GM15510 (cell line): ENCODE measurements around the gene EPHA2.

Experiments used
- POLR2A ChIP-seq: IDR thresholded peaks from 3 replicates; pipeline ENCODE4 v1.6.1; 2011; ENCODE audit warnings: borderline replicate concordance; ENCODE audit not compliant: insufficient read length; ENCODE audit errors: extremely low read depth

Gene EPHA2

DNA sequence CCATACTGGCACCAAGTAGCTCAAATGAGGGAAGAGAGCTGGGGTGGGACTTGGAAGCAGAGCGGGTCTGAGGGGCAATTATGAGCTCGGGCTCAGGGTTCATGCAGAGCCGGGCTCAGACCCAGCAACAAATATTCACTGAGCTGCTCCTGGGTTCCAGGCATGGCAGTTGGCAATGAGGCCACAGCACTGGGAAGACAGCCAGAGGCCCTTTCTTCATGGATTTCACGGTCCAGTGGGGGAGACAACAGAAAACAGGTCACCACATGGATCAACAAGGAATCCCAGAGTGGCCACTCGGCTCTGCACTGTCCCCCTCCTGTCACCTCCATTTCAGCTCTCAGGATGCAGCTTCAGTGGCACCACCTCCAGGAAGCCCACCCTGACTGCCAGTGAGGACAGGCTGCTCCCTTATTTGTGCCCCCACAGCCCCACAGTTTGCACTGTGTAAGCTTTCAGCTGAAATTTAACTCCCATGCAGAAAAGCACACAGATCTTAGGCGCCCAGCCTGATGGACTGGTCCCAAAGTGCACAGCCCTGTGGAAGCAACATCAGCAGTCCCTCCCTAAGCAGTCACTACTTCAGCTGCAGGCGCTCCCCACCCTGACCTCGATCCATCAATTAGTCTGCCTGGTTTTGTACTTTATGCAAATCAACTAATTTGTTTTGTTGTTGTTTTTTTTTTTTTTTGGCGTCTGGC lies 34.2 kb upstream of the EPHA2 start:
- no peak for TF ChIP-seq POLR2A

DNA sequence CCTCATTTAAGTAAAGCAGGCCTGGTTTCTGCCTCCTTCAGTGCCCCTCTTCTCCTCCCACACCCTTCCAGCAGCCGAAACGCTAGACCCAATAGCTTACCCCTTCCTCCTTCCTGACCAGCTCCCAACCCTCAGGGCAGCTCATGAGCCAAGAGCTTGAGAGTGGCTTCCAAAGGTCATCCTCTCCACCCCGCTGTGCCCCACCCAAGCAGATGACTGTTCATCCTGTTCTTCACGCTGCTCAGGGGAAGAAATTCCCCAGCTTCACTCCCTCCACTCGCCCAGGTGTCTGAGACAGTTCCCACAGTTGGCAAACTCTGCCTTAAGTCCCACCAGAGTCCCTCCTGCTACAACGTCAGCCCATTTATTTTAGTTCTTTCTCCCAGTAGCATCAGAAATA lies 33.1 kb upstream of the EPHA2 start:
- TF ChIP-seq POLR2A: no peak

DNA sequence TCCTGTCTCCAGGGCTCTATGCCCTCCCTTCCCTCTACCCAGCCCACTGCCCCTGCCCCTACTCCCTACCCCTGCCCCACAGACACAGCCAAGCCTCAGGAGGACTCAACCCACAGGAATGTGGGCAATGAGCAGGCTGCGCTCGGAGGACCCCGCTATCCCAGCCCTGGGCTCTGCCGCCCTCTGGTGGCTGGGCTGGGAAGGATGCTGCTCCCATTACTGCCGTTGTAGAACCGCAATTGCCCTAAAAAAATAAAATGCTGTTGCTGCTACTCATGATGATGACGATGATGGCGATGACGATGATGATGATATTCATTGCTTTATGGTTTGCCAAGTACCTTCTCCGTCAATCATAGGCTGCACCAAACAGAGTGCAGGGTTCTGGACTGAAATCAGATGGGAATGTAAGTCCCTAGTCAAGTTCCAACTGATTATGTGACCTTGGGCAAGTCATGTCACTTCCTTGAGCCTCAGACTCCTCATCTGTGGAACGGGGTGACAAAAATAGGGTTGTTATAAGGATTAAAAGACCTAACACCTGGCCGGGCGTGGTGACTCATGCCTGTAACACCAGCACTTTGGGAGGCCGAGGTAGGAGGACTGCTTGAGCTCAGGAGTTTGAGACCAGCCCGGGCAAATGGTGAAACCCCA lies 32.0 kb upstream of the EPHA2 start:
- no peak for TF ChIP-seq POLR2A

DNA sequence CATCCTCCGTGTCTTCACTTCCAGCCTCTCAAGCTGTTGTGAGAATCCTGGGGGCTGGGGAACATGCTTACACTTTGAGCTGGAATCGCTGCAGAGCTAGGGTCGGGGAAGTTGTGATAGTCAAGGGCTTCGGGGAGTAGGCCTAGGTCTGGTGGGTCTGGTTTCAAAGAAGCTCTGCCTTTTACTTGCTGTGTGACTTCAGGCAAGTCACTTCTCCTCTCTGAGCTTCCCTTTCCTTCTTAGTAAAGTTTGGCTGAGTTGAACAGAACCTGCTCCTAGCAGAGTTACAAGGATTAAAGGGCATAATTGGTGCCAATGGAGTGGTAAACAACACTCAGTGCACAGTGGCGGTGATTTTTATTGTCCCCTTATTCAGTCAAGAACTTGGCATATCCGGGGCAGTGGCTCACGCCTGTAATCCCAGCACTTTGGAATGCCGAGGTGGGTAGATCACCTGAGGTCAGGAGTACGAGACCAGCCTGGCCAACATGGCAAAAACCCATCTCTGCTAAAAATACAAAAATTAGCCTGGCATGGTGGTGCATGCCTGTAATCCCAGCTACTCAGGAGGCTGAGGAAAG lies 30.9 kb upstream of the EPHA2 start:
- no peak for TF ChIP-seq POLR2A

DNA sequence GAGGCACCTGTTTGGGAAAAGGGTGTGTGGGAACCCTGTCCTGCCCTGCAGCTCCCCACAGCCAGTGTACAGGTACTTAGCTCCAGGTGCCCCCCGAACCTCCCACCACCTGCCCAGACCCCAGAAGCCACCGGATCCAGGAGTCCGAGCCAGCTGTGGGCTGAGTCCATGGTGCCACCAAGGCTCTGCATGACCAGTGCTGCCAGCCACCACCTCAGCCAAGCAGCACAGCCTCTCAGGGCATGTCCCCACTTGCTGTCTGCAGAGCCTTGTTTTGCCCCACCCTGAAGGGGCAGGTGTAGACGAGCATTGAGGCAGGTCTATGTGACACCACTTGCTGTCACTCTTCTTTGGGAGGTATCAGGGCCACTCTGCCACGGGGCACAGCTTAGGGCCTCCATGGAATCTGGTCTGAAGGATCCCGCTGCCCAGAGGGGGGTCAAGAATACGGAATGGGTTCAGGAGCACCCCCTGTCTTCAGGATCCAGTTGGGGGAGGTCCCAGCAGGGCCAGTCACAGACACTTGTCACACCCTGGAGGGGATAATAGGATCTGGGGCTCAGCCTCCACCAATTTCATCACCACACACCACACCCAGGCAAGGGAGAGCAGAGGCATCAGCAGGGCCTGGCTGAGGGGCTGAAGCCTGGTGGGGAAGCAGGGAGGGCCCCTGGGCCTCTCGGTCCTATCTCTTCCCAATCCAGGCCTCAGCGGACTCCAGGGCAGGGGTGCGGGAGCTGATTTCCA lies 28.9 kb upstream of the EPHA2 start:
- no peak for TF ChIP-seq POLR2A

DNA sequence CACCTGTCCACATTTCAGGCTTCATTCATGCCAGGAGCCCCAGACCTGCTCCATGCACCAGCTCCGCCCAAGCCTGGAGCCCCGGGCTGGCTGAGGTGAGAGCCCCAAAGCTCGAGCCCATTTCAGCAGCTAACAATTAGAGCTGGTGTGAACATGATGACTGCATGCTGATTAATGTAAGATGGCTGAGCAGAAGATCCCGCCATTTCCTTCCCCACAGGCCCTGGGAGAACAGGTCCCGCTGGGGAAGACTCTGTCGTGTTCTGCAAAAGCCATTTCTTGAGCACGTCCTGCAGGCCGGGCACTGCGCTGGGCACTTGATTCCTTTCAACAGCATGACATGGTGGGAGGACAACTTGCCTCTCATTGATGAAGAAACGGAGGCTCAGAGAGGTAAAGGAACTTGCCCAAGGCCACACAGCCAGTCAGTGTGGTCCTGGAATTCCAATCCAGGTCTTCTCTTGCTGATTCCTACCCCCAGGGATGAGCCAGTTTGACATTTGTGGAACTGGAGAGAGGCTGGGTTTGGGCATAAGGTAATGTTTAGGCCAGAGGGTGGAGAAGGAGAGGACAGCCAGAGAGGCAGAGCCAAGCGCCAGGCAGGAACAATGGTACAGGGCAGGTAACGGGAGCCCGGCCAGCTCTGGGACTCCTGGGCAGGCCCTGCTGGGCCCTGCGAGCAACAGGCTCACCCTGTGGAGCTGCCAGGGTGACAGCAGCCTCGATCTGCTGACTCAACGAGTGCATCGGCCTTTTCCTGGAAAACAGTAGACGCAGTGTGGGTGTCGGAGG lies 28.1 kb upstream of the EPHA2 start:
- TF ChIP-seq POLR2A: no peak

DNA sequence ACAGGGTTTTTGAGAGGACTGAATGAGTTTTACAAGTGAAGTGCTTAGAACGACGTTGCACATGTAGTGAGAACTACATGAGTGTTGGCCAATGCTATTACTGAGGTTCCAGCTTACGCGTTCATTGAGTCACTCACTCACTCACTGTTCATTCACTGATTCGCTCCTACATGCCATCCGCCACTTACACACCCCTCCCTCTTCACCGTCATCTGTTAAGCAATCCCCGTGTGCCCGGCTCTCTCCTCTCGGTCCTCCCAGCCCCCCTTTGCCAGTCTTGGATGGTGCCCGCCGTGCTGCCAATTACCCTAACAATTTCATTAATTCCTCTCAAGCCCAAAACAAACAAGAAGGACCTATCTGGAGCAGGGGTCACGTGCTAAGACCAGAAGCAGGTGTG lies 27.3 kb upstream of the EPHA2 start:
- no peak for TF ChIP-seq POLR2A

DNA sequence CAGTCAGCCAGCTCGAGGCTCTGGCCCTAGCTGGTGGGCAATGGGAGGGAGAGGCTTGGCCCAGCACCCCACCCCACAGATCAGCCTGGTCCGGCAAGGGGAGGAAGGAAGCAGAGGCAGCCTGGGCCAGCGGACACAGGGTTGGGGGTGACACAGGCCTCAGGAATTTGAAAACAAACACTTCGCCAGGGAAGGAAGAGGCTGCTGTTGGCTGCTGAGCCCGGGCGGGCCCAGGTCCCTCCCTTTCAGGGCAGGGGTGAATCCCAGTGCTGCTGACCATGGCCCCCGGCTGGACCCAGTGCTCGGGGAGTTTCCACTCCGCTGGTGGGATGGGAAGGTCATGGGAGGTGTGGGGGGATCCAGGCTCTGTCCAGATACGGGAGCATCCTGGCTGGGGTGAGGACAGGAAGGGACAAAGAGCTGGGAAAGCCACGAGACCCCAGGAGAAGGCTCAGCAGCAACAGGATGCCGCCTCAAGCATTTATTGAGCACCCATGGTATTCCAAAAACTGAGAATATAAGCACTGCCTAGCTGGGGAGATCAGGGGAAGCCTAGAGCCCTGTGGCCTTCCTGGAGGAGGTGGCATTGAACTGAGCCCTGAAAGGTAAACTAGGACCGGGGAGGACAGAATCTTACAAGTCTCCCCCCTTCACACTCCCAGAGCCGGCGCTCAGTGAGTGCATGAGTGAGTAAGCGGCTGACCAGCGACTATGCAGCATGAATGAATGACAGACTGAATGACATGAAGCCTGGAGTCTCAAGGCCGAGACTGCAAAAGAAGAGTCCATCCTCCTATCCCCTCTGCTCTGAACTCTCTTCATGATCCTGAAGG lies 26.2 kb upstream of the EPHA2 start:
- TF ChIP-seq POLR2A: no peak

DNA sequence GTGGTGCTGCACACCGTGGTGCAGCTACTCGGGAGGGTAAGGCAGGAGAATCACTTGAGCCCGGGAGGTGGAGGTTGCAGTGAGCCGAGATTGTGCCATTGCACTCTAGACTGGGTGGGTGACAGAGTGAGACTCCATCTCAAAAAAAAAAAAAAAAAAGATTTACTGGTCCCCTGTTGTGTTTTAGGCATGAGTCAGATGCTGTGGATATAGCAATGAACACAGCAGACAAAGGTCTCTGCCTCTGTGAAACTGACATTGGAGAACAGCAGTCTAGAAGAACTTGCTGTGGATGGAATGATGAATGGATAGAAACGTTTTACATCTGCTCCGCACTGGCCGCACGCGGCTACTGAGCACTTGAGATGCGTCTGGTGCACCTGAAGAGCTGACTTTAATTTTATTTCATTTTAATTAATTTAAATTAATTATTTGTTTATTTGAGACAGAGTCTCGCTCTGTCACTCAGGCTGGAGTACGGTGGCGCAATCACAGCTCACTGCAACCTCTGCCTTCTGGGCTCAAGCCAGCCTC lies 24.5 kb upstream of the EPHA2 start:
- no peak for TF ChIP-seq POLR2A

DNA sequence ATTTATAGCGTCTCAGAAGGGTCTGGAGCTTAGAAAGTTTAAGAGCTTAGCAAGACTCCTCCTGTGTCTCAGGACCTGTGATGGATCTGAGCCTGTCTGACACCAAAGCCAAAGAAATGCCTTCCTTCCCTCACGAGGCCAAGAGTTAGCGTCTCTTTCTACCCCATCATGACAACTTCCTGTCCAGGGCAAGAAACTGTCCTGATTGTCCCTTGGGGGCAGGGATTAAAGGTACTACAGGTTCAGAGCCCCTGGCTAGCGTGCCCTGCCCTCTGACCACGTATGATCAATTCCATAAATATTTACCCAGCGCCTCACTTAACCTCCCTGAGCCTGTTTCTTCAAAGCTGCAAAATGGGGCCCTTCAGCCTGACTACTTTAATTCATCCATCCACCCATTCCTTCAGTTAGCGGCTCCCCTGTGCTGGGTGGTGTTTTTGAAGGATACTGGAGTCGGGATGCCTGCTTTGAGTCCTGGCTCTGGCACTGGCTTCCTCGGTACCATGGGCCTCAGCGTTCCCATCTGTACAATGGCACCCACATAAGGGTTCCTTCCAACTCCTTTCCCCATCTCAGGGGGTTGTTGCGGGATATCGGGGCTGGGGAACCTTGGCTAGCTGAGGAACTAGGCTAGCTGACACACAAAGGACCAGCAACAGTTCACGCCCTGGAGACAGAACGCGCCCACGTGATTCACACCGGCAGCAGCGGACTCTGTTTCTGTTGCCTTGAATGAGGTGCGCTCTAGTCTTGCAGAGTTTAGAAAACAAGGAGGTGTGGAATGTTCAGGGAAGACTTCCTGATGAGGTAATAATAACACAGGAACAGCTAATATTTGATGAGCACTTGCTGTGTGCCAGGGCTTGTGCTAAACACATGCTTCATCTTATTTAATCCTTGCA lies 23.0 kb upstream of the EPHA2 start:
- TF ChIP-seq POLR2A: no peak

DNA sequence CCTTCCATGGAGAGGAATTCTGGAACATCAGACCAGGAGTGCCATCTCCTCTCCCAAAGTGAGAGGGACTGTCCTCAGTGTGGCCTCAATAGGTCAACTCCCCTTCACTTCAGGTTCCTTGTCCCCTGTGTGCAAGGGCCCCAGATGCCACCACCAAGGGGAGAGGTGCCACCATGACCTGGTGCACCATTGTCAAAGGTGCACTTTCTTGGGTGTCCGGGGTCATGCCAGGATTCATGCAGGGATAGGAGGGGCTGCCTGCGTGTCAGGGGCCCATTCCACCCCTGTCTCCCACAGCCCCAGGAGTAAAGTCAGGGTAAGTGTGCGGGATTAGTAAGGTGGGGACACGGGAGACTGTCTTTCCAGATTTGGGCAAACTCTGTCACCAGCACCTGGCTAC lies 21.4 kb upstream of the EPHA2 start:
- TF ChIP-seq POLR2A: no peak

DNA sequence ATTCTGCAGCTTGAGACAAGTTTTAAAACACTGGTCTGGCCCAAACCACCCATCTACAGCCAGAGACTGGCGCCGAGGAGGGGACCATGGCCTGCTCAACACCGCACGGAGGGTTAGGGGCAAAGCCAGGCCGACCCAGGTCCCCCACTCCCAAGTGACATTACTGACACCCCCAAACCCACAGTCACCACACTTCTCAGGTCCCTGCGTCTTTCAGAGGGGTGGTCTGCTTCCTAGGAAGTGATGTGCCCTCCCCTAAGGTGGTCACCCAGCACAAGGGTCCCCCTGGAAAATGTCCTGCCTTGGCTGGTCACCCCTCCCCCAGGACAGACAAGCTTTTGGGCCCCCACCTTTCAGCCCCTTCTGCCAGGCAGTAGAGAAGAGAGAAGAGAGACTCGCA lies 20.8 kb upstream of the EPHA2 start:
- no peak for TF ChIP-seq POLR2A
